GM23248 (cell line): ENCODE measurements around the gene ZBTB46. TPM values are rescaled to one million over a fixed set of nuclear protein-coding genes. Genes with fewer than 3 reads are reported as not detected.

Experiments used
- DNase-seq: peaks from one replicate; pipeline ENCODE4 v3.0.0-alpha.2; 2015
- H2AFZ ChIP-seq: fragments of 200-600 bp; sonication (generic); 2 replicates; pipeline ENCODE4 v1.6.1; 2016; ENCODE audit warnings: antibody characterized with exemption
- H3F3A ChIP-seq: fragments of 200-600 bp; sonication (generic); 2 replicates; pipeline ENCODE4 v1.6.1; 2016; ENCODE audit warnings: mild to moderate bottlenecking, antibody characterized with exemption, mixed run types; ENCODE audit not compliant: insufficient read depth
- H3K27ac ChIP-seq: fragments of 200-600 bp; sonication (generic); 2 replicates; pipeline ENCODE4 v1.5.1; 2016; ENCODE audit warnings: mild to moderate bottlenecking
- H3K27me3 ChIP-seq: fragments of 200-600 bp; sonication (generic); replicated peaks from 2 replicates; pipeline ENCODE4 v1.6.1; 2016; ENCODE audit warnings: mild to moderate bottlenecking; ENCODE audit not compliant: insufficient read depth
- H3K36me3 ChIP-seq: fragments of 200-600 bp; sonication (generic); 2 replicates; pipeline ENCODE4 v1.6.1; 2016; ENCODE audit warnings: low read depth, mild to moderate bottlenecking
- H3K4me1 ChIP-seq: fragments of 200-600 bp; sonication (generic); 2 replicates; pipeline ENCODE4 v1.6.1; 2016; ENCODE audit warnings: mild to moderate bottlenecking; ENCODE audit not compliant: insufficient read depth
- H3K4me2 ChIP-seq: fragments of 200-600 bp; sonication (generic); one replicate; pipeline ENCODE4 v1.6.1; 2016; ENCODE audit warnings: mild to moderate bottlenecking; ENCODE audit not compliant: unreplicated experiment
- H3K4me3 ChIP-seq: fragments of 200-600 bp; sonication (generic); 2 replicates; pipeline ENCODE4 v1.5.1; 2016; ENCODE audit warnings: mild to moderate bottlenecking
- H3K79me2 ChIP-seq: fragments of 200-600 bp; sonication (generic); 2 replicates; pipeline ENCODE4 v1.6.1; 2016; ENCODE audit warnings: mild to moderate bottlenecking; ENCODE audit not compliant: insufficient read depth
- H3K9ac ChIP-seq: fragments of 200-600 bp; sonication (generic); 2 replicates; pipeline ENCODE4 v1.6.1; 2016; ENCODE audit warnings: mild to moderate bottlenecking
- H3K9me2 ChIP-seq: fragments of 200-600 bp; sonication (generic); 2 replicates; pipeline ENCODE4 v1.6.1; 2016; ENCODE audit warnings: mixed run types, mild to moderate bottlenecking, moderate library complexity; ENCODE audit not compliant: insufficient read depth
- H3K9me3 ChIP-seq: fragments of 200-600 bp; sonication (generic); one replicate; pipeline ENCODE4 v1.6.1; 2017; ENCODE audit warnings: low read depth
- H4K20me1 ChIP-seq: fragments of 200-600 bp; sonication (generic); 2 replicates; pipeline ENCODE4 v1.6.0; 2016; ENCODE audit not compliant: insufficient read depth
- EZH2 ChIP-seq: fragments of 200-600 bp; sonication (generic); IDR thresholded peaks from 2 replicates; pipeline ENCODE4 v1.6.1; 2018; ENCODE audit warnings: antibody characterized with exemption, mild to moderate bottlenecking; ENCODE audit not compliant: insufficient read depth, poor library complexity, severe bottlenecking
- EZH2phosphoT487 ChIP-seq: fragments of 200-600 bp; sonication (generic); IDR thresholded peaks from 2 replicates; pipeline ENCODE4 v1.6.1; 2018; ENCODE audit warnings: antibody characterized with exemption, moderate library complexity, mild to moderate bottlenecking, low read depth; ENCODE audit not compliant: insufficient read depth
- WGBS, 2 experiments: methylation state at CpG; one replicate each; pipeline ENCODE4 v1.1.6; 2015 to 2017; ENCODE audit warnings: low lambda C conversion rate in 2 of 2, low coverage in 1 of 2; ENCODE audit errors: missing lambda C conversion rate in 2 of 2; 5-methylcytosine and 5-hydroxymethylcytosine counted together
- in situ Hi-C: fragments of 300-500 bp; cut with MboI; formaldehyde crosslinking; loops from 2 replicates; pipeline ENCODE4 v1.15.0; 2020
- polyA plus RNA-seq: library from polyadenylated mRNA; unstranded; fragments of >200 nt; fragmentation: Nextera tagmentation; extraction: Ambion mirVana; gene quantifications from 2 replicates; pipeline ENCODE4 v1.2.1, GENCODE V29; 2016
- total RNA-seq: library from RNA; depleted of rRNA; stranded (reverse); fragments of >200 nt; shearing (Covaris generic); gene quantifications from 2 replicates; pipeline ENCODE4 v1.2.3, GENCODE V29; 2014

Gene ZBTB46
- total and polyA plus RNA-seq, 2 experiments from 2014 or later, result 0.33 to 1.9 TPM

GRCh38 chr20:63844511-63844991, 13.5 kb upstream of the ZBTB46 start:
- 44% methylated on average over 8 to 9 of the region's 9 CpGs for WGBS, 2 experiments
- H3K4me3 ChIP-seq, result no peak overlapping the region
- no peak for TF ChIP-seq EZH2phosphoT487
- no peak for TF ChIP-seq EZH2
- no peaks in the 10 kb centered on the region for H3K9me3 ChIP-seq
- no peak for DNase-seq
- H3K9ac ChIP-seq, result no peak overlapping the region
- in situ Hi-C loops, result no loop called here
- no peaks in the 10 kb centered on the region for H3K36me3 ChIP-seq
- H3K27ac ChIP-seq, result no peak overlapping the region
- no peak overlapping the region for H3K4me2 ChIP-seq
- H3K79me2 ChIP-seq, result no peaks in the 10 kb centered on the region
- H4K20me1 ChIP-seq, result no peaks in the 10 kb centered on the region
- H3K27me3 ChIP-seq, result peaks cover 5% of the 10 kb centered on the region; the same call in 1 of the 2 replicates
- H3K9me2 ChIP-seq, result no peaks in the 10 kb centered on the region
- H3K4me1 ChIP-seq, result peaks cover 7% of the 10 kb centered on the region; the same call in 1 of the 2 replicates
- H3F3A ChIP-seq, result no peaks in the 10 kb centered on the region
- no peak overlapping the region for H2AFZ ChIP-seq

GRCh38 chr20:63843778-63844177, 12.7 kb upstream of the ZBTB46 start:
- no peak for DNase-seq
- H3K36me3 ChIP-seq, result no peaks in the 10 kb centered on the region
- WGBS, 2 experiments, result 19% methylated on average over 12 to 16 of the region's 16 CpGs
- no peaks in the 10 kb centered on the region for H3K9me2 ChIP-seq
- no peak for TF ChIP-seq EZH2phosphoT487
- no peak overlapping the region for H3K4me2 ChIP-seq
- H3K4me1 ChIP-seq, result peaks cover 7% of the 10 kb centered on the region; the same call in 1 of the 2 replicates
- peaks cover 5% of the 10 kb centered on the region; the same call in 1 of the 2 replicates for H3K27me3 ChIP-seq
- H2AFZ ChIP-seq, result no peak overlapping the region
- H4K20me1 ChIP-seq, result no peaks in the 10 kb centered on the region
- H3K4me3 ChIP-seq, result no peak overlapping the region
- no peak overlapping the region for H3K27ac ChIP-seq
- no peaks in the 10 kb centered on the region for H3F3A ChIP-seq
- H3K9me3 ChIP-seq, result no peaks in the 10 kb centered on the region
- in situ Hi-C loops, result no loop called here
- H3K9ac ChIP-seq, result no peak overlapping the region
- no peaks in the 10 kb centered on the region for H3K79me2 ChIP-seq

GRCh38 chr20:63843222-63843621, 12.2 kb upstream of the ZBTB46 start:
- H3K4me1 ChIP-seq, result peaks cover 7% of the 10 kb centered on the region; the same call in 1 of the 2 replicates
- DNase-seq, result no peak
- no peaks in the 10 kb centered on the region for H3F3A ChIP-seq
- H3K9ac ChIP-seq, result no peak overlapping the region
- H3K4me3 ChIP-seq, result no peak overlapping the region
- H3K36me3 ChIP-seq, result no peaks in the 10 kb centered on the region
- no peak overlapping the region for H2AFZ ChIP-seq
- in situ Hi-C loops, result no loop called here
- no peaks in the 10 kb centered on the region for H3K9me2 ChIP-seq
- no peaks in the 10 kb centered on the region for H3K9me3 ChIP-seq
- H3K27ac ChIP-seq, result no peak overlapping the region
- 70 to 74% methylated on average over 12 of the region's 12 CpGs for WGBS, 2 experiments
- no peaks in the 10 kb centered on the region for H3K79me2 ChIP-seq
- H4K20me1 ChIP-seq, result no peaks in the 10 kb centered on the region
- H3K27me3 ChIP-seq, result peaks cover 5% of the 10 kb centered on the region; the same call in 1 of the 2 replicates
- TF ChIP-seq EZH2 (no peak), EZH2phosphoT487 (no peak)
- H3K4me2 ChIP-seq, result no peak overlapping the region

- no peaks in the 10 kb centered on the region for H4K20me1 ChIP-seq
- H3K36me3 ChIP-seq, result no peaks in the 10 kb centered on the region
- H3K4me3 ChIP-seq, result no peak overlapping the region
- H3K9me2 ChIP-seq, result no peaks in the 10 kb centered on the region
- TF ChIP-seq EZH2phosphoT487, result no peak
- no peak for TF ChIP-seq EZH2
- no peaks in the 10 kb centered on the region for H3K79me2 ChIP-seq
- DNase-seq, result no peak
- no peak overlapping the region for H2AFZ ChIP-seq
- WGBS, 2 experiments, result 86 to 88% methylated on average over 4 to 9 of the region's 9 CpGs
- in situ Hi-C loops, result no loop called here
- H3K4me2 ChIP-seq, result no peak overlapping the region
- H3K9me3 ChIP-seq, result no peaks in the 10 kb centered on the region
- peaks cover 5% of the 10 kb centered on the region; the same call in 1 of the 2 replicates for H3K27me3 ChIP-seq
- H3F3A ChIP-seq, result no peaks in the 10 kb centered on the region
- no peak overlapping the region for H3K27ac ChIP-seq
- no peak overlapping the region for H3K9ac ChIP-seq
- peaks cover 7% of the 10 kb centered on the region; the same call in 1 of the 2 replicates for H3K4me1 ChIP-seq
These were observed 11.2 kb upstream of the ZBTB46 start for GRCh38 chr20:63842258-63842657.

- in situ Hi-C loops, result no loop called here
- 70 to 72% methylated on average over 11 of the region's 11 CpGs for WGBS, 2 experiments
- no peaks in the 10 kb centered on the region for H3K9me3 ChIP-seq
These were observed 9.4 kb upstream of the ZBTB46 start for GRCh38 chr20:63840405-63840828.

More at GRCh38 chr20:63840405-63840828, 9.4 kb upstream of the ZBTB46 start:
- Histone ChIP-seq H3K4me1 (no peaks in the 10 kb centered on the region), H3K9me2 (no peaks in the 10 kb centered on the region), H3K4me3 (no peak overlapping the region), H3K79me2 (no peaks in the 10 kb centered on the region), H4K20me1 (no peaks in the 10 kb centered on the region), H3K4me2 (no peak overlapping the region), H2AFZ (no peak overlapping the region), H3K27ac (no peak overlapping the region), H3K9ac (no peak overlapping the region), H3K27me3 (peaks cover 5% of the 10 kb centered on the region; the same call in 1 of the 2 replicates), H3K36me3 (no peaks in the 10 kb centered on the region), H3F3A (no peaks in the 10 kb centered on the region)
- TF ChIP-seq EZH2 (no peak), EZH2phosphoT487 (no peak)
- peak; percentile 11 for DNase-seq
